H1 (cell line): ENCODE data around the gene PARD3. TPM values are rescaled to one million over a fixed set of nuclear protein-coding genes. Genes with fewer than 3 reads are reported as not detected.

Experiments used
- CTCF ChIA-PET: fragments of 300-600 bp; sonication (Branson Sonifier 250); formaldehyde crosslinking; loops from one replicate; lab custom pipeline; 2021; ENCODE audit not compliant: partially characterized antibody; lab: Charles Lee
- POLR2A ChIA-PET: fragments of 300-600 bp; sonication (Branson Sonifier 250); formaldehyde crosslinking; loops from one replicate; lab custom pipeline; 2021; ENCODE audit warnings: inconsistent platforms; ENCODE audit not compliant: partially characterized antibody; lab: Charles Lee
- DNase-seq, 2 experiments: peaks; one replicate each; pipeline versions ENCODE4 v3.0.0 to v3.0.0-alpha.2; 2010 to 2022; ENCODE audit warnings: low spot score in 2 of 2, low read depth in 1 of 2, mixed read lengths in 1 of 2
- FAIRE-seq: peaks from 2 replicates; lab custom pipeline; 2011; peaks lifted over from hg19 to GRCh38; lab: Jason Lieb, UNC
- H2AFZ ChIP-seq: 2 replicates; pipeline ENCODE4 v1.8.1; 2012; ENCODE audit warnings: low read length, inconsistent platforms
- H2AK5ac ChIP-seq: 2 replicates; pipeline ENCODE4 v1.6.1; 2013; ENCODE audit warnings: low read depth, low read length
- H2BK120ac ChIP-seq: replicated peaks from 2 replicates; pipeline ENCODE3; 2013; ENCODE audit warnings: low read depth, low read length, inconsistent platforms
- H2BK12ac ChIP-seq: 2 replicates; pipeline ENCODE4 v1.6.1; 2013; ENCODE audit warnings: low read depth, low read length
- H2BK15ac ChIP-seq: 2 replicates; pipeline ENCODE4 v1.6.1; 2013; ENCODE audit warnings: low read length
- H2BK20ac ChIP-seq: 2 replicates; pipeline ENCODE4 v1.6.1; 2013; ENCODE audit warnings: low read length
- H2BK5ac ChIP-seq: 2 replicates; pipeline ENCODE4 v1.6.1; 2013; ENCODE audit warnings: low read depth, low read length
- H3K14ac ChIP-seq: 2 replicates; pipeline ENCODE4 v1.6.1; 2013; ENCODE audit warnings: inconsistent platforms; ENCODE audit not compliant: insufficient read length
- H3K18ac ChIP-seq: 2 replicates; pipeline ENCODE4 v1.6.1; 2013; ENCODE audit warnings: low read length; ENCODE audit errors: extremely low read depth
- H3K23ac ChIP-seq: 2 replicates; pipeline ENCODE4 v1.6.1; 2013; ENCODE audit warnings: inconsistent platforms; ENCODE audit not compliant: insufficient read length
- H3K23me2 ChIP-seq: 2 replicates; pipeline ENCODE4 v1.6.1; 2013; ENCODE audit warnings: low read depth, low read length
- H3K27ac ChIP-seq: 2 replicates; pipeline ENCODE4 v1.6.1; 2011; ENCODE audit warnings: low read depth, low read length, inconsistent platforms
- H3K27me3 ChIP-seq, 4 experiments: replicated peaks in 1 of 4; 1 replicate in 1 of 4; 2 replicates in 3 of 4; pipeline versions ENCODE4 v1.6.1 to v1.8.1; 2011 to 2013; ENCODE audit warnings: low read length in 3 of 4, mild to moderate bottlenecking in 3 of 4, inconsistent platforms in 2 of 4, mixed read lengths in 2 of 4, moderate library complexity in 1 of 4; ENCODE audit not compliant: control insufficient read depth in 3 of 4, insufficient read depth in 3 of 4; ENCODE audit errors: extremely low read depth in 1 of 4
- H3K36me3 ChIP-seq, 4 experiments: 2 replicates each; pipeline versions ENCODE4 v1.6.1 to v1.8.1; 2011 to 2013; ENCODE audit warnings: mild to moderate bottlenecking in 4 of 4, low read length in 3 of 4, moderate library complexity in 2 of 4, control low read depth in 1 of 4, inconsistent platforms in 1 of 4; ENCODE audit not compliant: insufficient read depth in 4 of 4, control insufficient read depth in 2 of 4
- H3K4ac ChIP-seq: replicated peaks from 2 replicates; pipeline ENCODE3; 2013; ENCODE audit warnings: low read length, low read depth, mixed read lengths, inconsistent platforms; ENCODE audit not compliant: insufficient read length
- H3K4me1 ChIP-seq, 4 experiments: replicated peaks in 1 of 4; 1 replicate in 1 of 4; 2 replicates in 3 of 4; pipeline versions ENCODE4 v1.6.1 to v1.8.1; 2011 to 2013; ENCODE audit warnings: low read length in 3 of 4, inconsistent platforms in 2 of 4, mixed read lengths in 1 of 4; ENCODE audit not compliant: insufficient read depth in 4 of 4, control insufficient read depth in 3 of 4
- H3K4me2 ChIP-seq, 2 experiments: 2 replicates each; pipeline versions ENCODE4 v1.6.1 to v1.8.1; 2011 to 2013; ENCODE audit warnings: low read depth in 2 of 2, low read length in 2 of 2, control low read depth in 1 of 2, inconsistent platforms in 1 of 2, mild to moderate bottlenecking in 1 of 2; ENCODE audit not compliant: insufficient read depth in 1 of 2
- H3K4me3 ChIP-seq, 4 experiments: fragments of 200-600, 300-600 bp in 1 of 4; sonication (generic), shearing (Covaris generic), sonication (Bioruptor Twin) in 1 of 4; 2 replicates each; pipeline versions ENCODE4 v1.5.1 to v1.8.1; 2011 to 2016; ENCODE audit warnings: low read length in 4 of 4, low read depth in 3 of 4, control low read depth in 2 of 4, inconsistent platforms in 2 of 4, mild to moderate bottlenecking in 2 of 4, mixed read lengths in 1 of 4, moderate library complexity in 1 of 4; ENCODE audit not compliant: insufficient read depth in 2 of 4; ENCODE audit errors: extremely low read depth in 1 of 4
- H3K56ac ChIP-seq: replicated peaks from 2 replicates; pipeline ENCODE3; 2013; ENCODE audit warnings: low read depth, mild to moderate bottlenecking, mixed read lengths, low read length, inconsistent platforms; ENCODE audit not compliant: insufficient read length
- H3K79me1 ChIP-seq: 2 replicates; pipeline ENCODE4 v1.6.1; 2013; ENCODE audit warnings: low read depth, low read length, control low read depth
- H3K79me2 ChIP-seq, 2 experiments: 2 replicates each; pipeline versions ENCODE4 v1.6.1 to v1.8.1; 2012 to 2013; ENCODE audit warnings: low read length in 2 of 2, mild to moderate bottlenecking in 2 of 2, inconsistent platforms in 1 of 2; ENCODE audit not compliant: insufficient read depth in 2 of 2, control insufficient read depth in 1 of 2
- H3K9ac ChIP-seq, 4 experiments: replicated peaks in 1 of 4; 1 replicate in 1 of 4; 2 replicates in 3 of 4; pipeline versions ENCODE4 v1.6.1 to v1.8.1; 2011 to 2013; ENCODE audit warnings: low read depth in 3 of 4, low read length in 3 of 4, control low read depth in 2 of 4, mild to moderate bottlenecking in 2 of 4, moderate library complexity in 2 of 4, inconsistent platforms in 1 of 4; ENCODE audit errors: extremely low read depth in 1 of 4
- H3K9me3 ChIP-seq, 2 experiments: 2 replicates each; pipeline versions ENCODE4 v1.6.1 to v1.8.1; 2012 to 2013; ENCODE audit warnings: mild to moderate bottlenecking in 2 of 2, moderate library complexity in 2 of 2, control low read depth in 1 of 2, inconsistent platforms in 1 of 2, low read depth in 1 of 2, low read length in 1 of 2, mixed read lengths in 1 of 2; ENCODE audit not compliant: insufficient read depth in 2 of 2
- H4K20me1 ChIP-seq, 2 experiments: replicated peaks in 1 of 2; 2 replicates each; pipeline versions ENCODE3 to v1.8.1; 2011 to 2013; ENCODE audit warnings: inconsistent platforms in 2 of 2, low read length in 2 of 2, mild to moderate bottlenecking in 1 of 2; ENCODE audit not compliant: insufficient read depth in 2 of 2, control insufficient read depth in 1 of 2
- H4K5ac ChIP-seq: 2 replicates; pipeline ENCODE4 v1.6.1; 2013; ENCODE audit warnings: low read length, low read depth, mixed read lengths, inconsistent platforms; ENCODE audit not compliant: insufficient read length
- H4K8ac ChIP-seq: 2 replicates; pipeline ENCODE4 v1.8.0; 2013; ENCODE audit warnings: mild to moderate bottlenecking, moderate library complexity, low read length, inconsistent platforms; ENCODE audit not compliant: insufficient read depth; ENCODE audit errors: extremely low read depth
- H4K91ac ChIP-seq: replicated peaks from 2 replicates; pipeline ENCODE3; 2013; ENCODE audit warnings: low read length, mixed read lengths, inconsistent platforms; ENCODE audit not compliant: insufficient read length
- ASH2L ChIP-seq: fragments of 200-600, 300-600 bp; sonication (generic); IDR thresholded peaks from one replicate; pipeline ENCODE4 v1.7.1; 2017; ENCODE audit warnings: low read length
- BRCA1 ChIP-seq: IDR thresholded peaks from 2 replicates; pipeline ENCODE4 v1.6.1; 2012; ENCODE audit warnings: low read depth, low read length, improper control_type of control experiment
- CBX8 ChIP-seq: fragments of 300-800, 300-1000 bp; sonication (generic); IDR thresholded peaks from 2 replicates; pipeline ENCODE4 v1.7.1; 2016; ENCODE audit warnings: low read depth, low read length, borderline replicate concordance
- CHD1 ChIP-seq: IDR thresholded peaks from 2 replicates; pipeline ENCODE4 v1.6.1; 2012; ENCODE audit warnings: low read depth, low read length, improper control_type of control experiment
- EZH2 ChIP-seq: fragments of 200-600 bp; sonication (generic); IDR thresholded peaks from 2 replicates; pipeline ENCODE4 v1.7.1; 2012; ENCODE audit warnings: low read depth, mild to moderate bottlenecking, moderate library complexity, low read length, inconsistent platforms; ENCODE audit not compliant: severe bottlenecking
- HDAC6 ChIP-seq: IDR thresholded peaks from one replicate; pipeline ENCODE4 v1.7.1; 2012; ENCODE audit warnings: low read depth, mild to moderate bottlenecking, inconsistent platforms, low read length, moderate library complexity
- JUND ChIP-seq: IDR thresholded peaks from 2 replicates; pipeline ENCODE4 v1.6.1; 2011; ENCODE audit warnings: mild to moderate bottlenecking, improper control_type of control experiment, low read length
- NRF1 ChIP-seq: IDR thresholded peaks from 2 replicates; pipeline ENCODE4 v1.6.1; 2011; ENCODE audit warnings: mild to moderate bottlenecking, low read depth, low read length, improper control_type of control experiment
- POLR2A ChIP-seq, 2 experiments: IDR thresholded peaks; 1 replicate in 1 of 2; 2 replicates in 1 of 2; pipeline ENCODE4 v1.6.1; 2011; ENCODE audit warnings: low read depth in 2 of 2, low read length in 2 of 2, mild to moderate bottlenecking in 2 of 2; ENCODE audit errors: control extremely low read depth in 1 of 2
- RAD21 ChIP-seq, 2 experiments: IDR thresholded peaks in 1 of 2; conservative IDR thresholded peaks in 1 of 2; 2 replicates each; pipeline ENCODE4 v1.6.1; 2011; ENCODE audit warnings: low read depth in 2 of 2, low read length in 2 of 2, improper control_type of control experiment in 1 of 2, inconsistent platforms in 1 of 2, mild to moderate bottlenecking in 1 of 2, moderate library complexity in 1 of 2
- SIN3A ChIP-seq, 2 experiments: IDR thresholded peaks in 1 of 2; conservative IDR thresholded peaks in 1 of 2; 2 replicates each; pipeline ENCODE4 v1.6.1; 2011 to 2012; ENCODE audit warnings: low read length in 2 of 2, improper control_type of control experiment in 1 of 2, low read depth in 1 of 2, mild to moderate bottlenecking in 1 of 2
- SIX5 ChIP-seq: IDR thresholded peaks from 2 replicates; pipeline ENCODE4 v1.6.1; 2011; ENCODE audit warnings: mild to moderate bottlenecking, low read depth, low read length
- SP2 ChIP-seq: IDR thresholded peaks from 2 replicates; pipeline ENCODE4 v1.6.1; 2012; ENCODE audit warnings: mild to moderate bottlenecking, low read length, inconsistent platforms
- SP4 ChIP-seq: IDR thresholded peaks from 2 replicates; pipeline ENCODE4 v1.6.1; 2012; ENCODE audit warnings: low read length, inconsistent platforms
- WGBS, 2 experiments: shearing (Covaris generic) in 1 of 2; methylation state at CpG; one replicate each; pipeline versions ENCODE4 v1.1.6 to v1.1.7; 2013 to 2015; ENCODE audit warnings: low lambda C conversion rate in 2 of 2, mixed read lengths in 2 of 2, inconsistent platforms in 1 of 2, low coverage in 1 of 2, missing lambda C conversion rate in 1 of 2; ENCODE audit not compliant: insufficient replicate concordance in 2 of 2, insufficient coverage in 1 of 2, insufficient read length in 1 of 2; ENCODE audit errors: extremely low coverage in 1 of 2, missing lambda C conversion rate in 1 of 2; 5-methylcytosine and 5-hydroxymethylcytosine counted together
- polyA plus RNA-seq, 7 experiments: library from polyadenylated mRNA; depleted of rRNA in 3 of 7; stranded (reverse) in 5 of 7; unstranded in 2 of 7; fragments of >200 nt in 5 of 7; fragments of 200-250 nt in 2 of 7; gene quantifications; 1 replicate in 5 of 7; 2 replicates in 1 of 7; 4 replicates in 1 of 7; pipeline versions ENCODE4 v1.2.1 to v1.2.3, GENCODE V29; 2011 to 2013; ENCODE audit warnings: missing spikeins in 2 of 7, mixed read lengths in 2 of 7
- total RNA-seq: library from RNA; stranded (reverse); fragmentation: NEBNext Ultra II Directional; extraction: Animal tissue kit (Norgen Biotek cat#: 25700); gene quantifications from 2 replicates; pipeline ENCODE4 v1.2.1, GENCODE V29; 2021
- TF ChIP-seq, protein P1 (sequence below): IDR thresholded peaks from 2 replicates; pipeline ENCODE4 v1.6.1; 2012; ENCODE audit warnings: inconsistent platforms

PARD3 gene
- total and polyA plus RNA-seq, 2 of the 8 experiments (the other 6 are each of a cell fraction or from before 2014, with no cell fraction given) = 19.7 to 49.1 TPM

DNA sequence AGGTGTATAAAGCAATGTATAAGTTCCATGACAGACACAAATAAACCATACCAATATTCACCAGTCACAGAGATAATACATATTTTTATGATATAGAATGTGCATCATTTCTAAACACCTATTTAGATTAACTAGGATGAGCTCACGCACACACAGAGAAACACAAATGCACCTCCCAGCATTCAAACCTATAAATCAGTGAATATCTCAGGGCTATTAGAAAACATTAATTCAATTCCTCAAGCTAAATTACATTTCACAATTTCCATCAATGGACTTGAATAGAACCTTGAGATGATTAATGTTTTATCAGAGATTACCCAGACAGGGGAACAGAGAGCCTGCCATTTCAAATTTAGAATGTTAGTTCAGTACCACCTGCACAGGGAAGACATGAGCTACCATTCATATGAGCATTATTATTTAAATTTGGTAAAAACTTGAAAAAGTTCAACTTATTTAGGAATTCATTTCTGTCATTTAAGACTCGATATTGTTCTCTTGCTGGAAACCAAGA, 221.7 kb downstream of the PARD3 start:
- CTCF ChIA-PET = interaction anchor here (0.5 to 1.7 kb wide), 4 partner anchors 11 to 158 kb away, joined by 3 to 5 read pairs (median 4); no protein-coding TSS in a partner anchor
- no peak overlapping the region for H3K14ac ChIP-seq
- no peak overlapping the region for H3K56ac ChIP-seq
- TF ChIP-seq ASH2L (no peak), HDAC6 (no peak), BRCA1 (no peak), JUND (no peak), CHD1 (no peak), SP2 (no peak), SIX5 (no peak), CBX8 (no peak), SIN3A (conservative IDR thresholded peaks at IDR 0.05 in 1 of 2, IDR thresholded peaks at IDR 0.05 in 1 of 2; ENCODE audit: low read depth in 1 of 2, low read length in 2 of 2) (no peak), NRF1 (no peak), POLR2A (IDR thresholded peaks at IDR 0.05; ENCODE audit: control extremely low read depth in 1 of 2, low read depth in 2 of 2, low read length in 2 of 2) (no peak), EZH2 (no peak), SP4 (no peak), RAD21 (IDR thresholded peaks at IDR 0.05 in 1 of 2, conservative IDR thresholded peaks at IDR 0.05 in 1 of 2; ENCODE audit: low read depth in 2 of 2, low read length in 2 of 2) (no peak)
- TF ChIP-seq, protein P1, sequence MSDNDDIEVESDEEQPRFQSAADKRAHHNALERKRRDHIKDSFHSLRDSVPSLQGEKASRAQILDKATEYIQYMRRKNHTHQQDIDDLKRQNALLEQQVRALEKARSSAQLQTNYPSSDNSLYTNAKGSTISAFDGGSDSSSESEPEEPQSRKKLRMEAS = no peak

More for the DNA sequence above, 221.7 kb downstream of the PARD3 start:
- Histone ChIP-seq H3K79me1 (no peaks in the 10 kb centered on the region; the same call in none of the 2 replicates), H3K9ac (no peak overlapping the region), H3K4me2 (no peak overlapping the region), H2AFZ (no peak overlapping the region), H2BK15ac (no peak overlapping the region), H3K9me3 (no peaks in the 10 kb centered on the region), H3K36me3 (no peaks in the 10 kb centered on the region), H3K23me2 (no peaks in the 10 kb centered on the region), H3K4me3 (no peak overlapping the region), H2BK20ac (no peak overlapping the region), H2BK120ac (no peak overlapping the region), H4K8ac (no peak overlapping the region), H3K18ac (no peak overlapping the region), H4K91ac (no peak overlapping the region), H3K79me2 (peaks cover 0 to 66% of the 10 kb centered on the region in 2 experiments; a peak in 3 of 4 replicates), H3K4ac (no peak overlapping the region), H3K4me1 (peaks cover 0 to 3% (median 2%) of the 10 kb centered on the region in 4 experiments; a peak in 2 of 7 replicates), H4K20me1 (peaks cover 0 to 5% of the 10 kb centered on the region in 2 experiments), H3K23ac (no peak overlapping the region), H4K5ac (no peak overlapping the region), H3K27me3 (no peaks in the 10 kb centered on the region), H3K27ac (no peak overlapping the region), H2AK5ac (no peak overlapping the region), H2BK5ac (no peak overlapping the region), H2BK12ac (no peak overlapping the region)
- DNase-seq = no peak
- FAIRE-seq = no peak
- WGBS, 2 experiments = 95% methylated on average over 2 of the region's 2 CpGs; no CpG with 5 or more reads in 1 of the 2 experiments
- POLR2A ChIA-PET = no interaction called here
